ENCODE data around the gene PTP4A1. TPM values are rescaled to one million over a fixed set of nuclear protein-coding genes. Genes with fewer than 3 reads are reported as not detected.
"Not testable (repeated sequence)": the region's sequence is repeated elsewhere in the genome, so short reads cannot be mapped to it uniquely, and the experiment has no call there.

Gene PTP4A1
- total RNA-seq, 1 donor from 2014 or later: 64.5 TPM

DNA sequence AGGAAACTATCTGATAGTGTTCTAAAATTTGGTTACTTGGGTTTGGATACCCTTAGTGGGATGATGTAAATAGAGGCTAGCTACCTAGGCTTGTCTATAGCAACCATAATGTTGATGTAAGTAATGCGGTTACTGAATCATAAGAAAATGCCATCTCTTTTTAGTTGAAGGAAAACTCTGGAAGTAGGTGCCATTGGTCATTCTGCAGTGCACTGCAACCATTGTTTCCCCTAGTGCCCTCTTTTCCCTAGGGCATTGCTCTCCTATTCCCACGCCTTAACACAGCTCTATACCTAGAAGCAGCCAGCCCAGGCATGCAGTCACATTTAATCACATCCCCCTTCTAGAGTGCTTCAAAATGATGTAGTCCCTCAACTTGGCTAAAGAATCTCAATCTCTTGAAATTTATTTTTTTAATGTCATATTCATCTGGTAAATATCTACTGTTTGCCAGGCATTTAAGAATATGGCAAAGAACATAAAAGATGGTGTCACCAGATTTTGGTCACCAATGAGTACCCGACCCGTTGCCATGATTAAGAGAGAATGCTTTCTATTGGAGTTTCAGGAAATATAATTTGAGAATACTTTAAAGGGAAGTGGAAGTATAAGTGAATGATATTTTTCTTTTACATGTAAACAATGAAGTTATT, 10.4 kb downstream of the PTP4A1 start:
- no peak for DNase-seq (ENCODE audit: low spot score)

- no peak for DNase-seq (ENCODE audit: low spot score)
Measured at GRCh38 chr6:63584125-63584514, 11.8 kb downstream of the PTP4A1 start.

DNA sequence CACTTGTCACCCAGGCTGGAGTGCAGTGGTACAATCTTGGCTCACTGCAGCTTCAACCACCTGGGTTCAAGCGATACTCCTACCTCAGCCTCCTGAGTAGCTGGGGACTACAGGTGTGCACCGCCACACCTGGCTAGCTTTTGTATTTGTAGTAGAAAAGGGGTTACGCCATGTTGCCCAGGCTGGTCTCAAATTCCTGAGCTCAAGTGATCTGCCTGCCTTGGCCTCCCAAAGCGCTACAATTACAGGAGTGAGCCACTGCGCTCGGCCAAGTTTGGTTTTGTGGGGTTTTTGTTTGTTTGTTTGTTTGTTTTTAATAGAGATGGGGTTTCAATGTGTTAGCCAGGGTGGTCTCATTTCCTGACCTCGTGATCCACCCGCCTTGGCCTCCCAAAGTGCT, 12.3 kb downstream of the PTP4A1 start:
- no peak for DNase-seq (ENCODE audit: low spot score)

GRCh38 chr6:63585652-63586051, 13.4 kb downstream of the PTP4A1 start:
- DNase-seq (ENCODE audit: low spot score): not testable (repeated sequence)

GRCh38 chr6:63589952-63590411, 17.7 kb downstream of the PTP4A1 start:
- DNase-seq (ENCODE audit: low spot score): no peak

DNA sequence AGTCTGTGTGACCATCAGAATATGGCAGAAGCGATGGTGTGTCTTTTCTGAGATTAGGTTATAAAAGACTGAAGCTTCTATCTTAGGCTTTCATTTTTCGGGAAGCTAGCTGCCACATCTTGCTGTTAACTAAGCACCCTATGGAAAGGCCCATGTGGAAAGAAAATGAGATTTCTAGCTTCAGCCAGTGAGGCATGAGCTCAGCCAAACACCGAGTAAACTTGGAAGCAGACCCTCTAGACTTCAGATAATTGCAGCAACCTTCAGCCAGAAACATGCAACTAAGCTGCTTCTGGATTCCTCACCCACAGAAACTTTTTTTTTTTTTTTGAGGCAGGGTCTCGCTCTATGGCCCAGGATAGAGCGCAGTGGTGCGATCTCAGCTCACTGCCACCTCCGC, 20.6 kb downstream of the PTP4A1 start:
- no peak for DNase-seq (ENCODE audit: low spot score)

DNA sequence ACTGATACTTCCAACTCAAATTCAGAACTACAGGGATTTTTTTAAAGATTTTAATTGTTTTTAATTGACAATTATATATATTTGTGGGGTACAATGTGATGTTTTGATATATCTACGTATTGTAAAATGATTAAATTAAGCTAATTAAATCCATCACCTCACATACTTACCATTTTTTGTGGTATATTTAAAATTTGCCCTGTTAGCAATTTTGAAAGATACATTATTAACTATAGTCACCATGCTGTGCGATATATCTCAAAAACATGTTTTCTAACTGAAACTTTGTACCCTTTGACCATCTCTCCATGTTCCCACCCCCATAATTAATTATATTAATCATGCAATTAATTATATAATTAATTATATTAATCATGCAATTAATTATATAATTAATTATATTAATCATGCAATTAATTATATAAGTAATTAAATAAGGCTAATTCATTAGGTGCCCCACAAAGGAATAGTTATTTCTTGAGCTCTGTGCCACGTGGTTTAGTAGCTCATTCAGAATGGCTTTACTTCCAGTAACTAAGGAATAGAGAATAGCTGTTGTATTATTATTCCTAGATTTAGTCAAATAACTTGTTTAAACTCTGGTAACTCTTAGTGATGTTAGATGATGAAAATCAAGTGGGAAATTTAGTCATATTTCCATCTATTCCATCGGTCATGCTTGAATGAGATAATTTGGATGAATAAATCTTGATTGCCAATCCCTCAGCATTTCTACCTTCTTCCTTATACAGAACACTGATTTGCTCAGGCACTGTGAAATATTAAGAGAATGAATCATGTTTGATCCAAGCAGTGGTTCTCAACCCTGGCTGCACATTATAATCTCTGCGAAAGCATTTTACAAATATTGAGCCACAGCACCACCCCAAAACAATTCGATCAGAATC, 25.1 kb downstream of the PTP4A1 start:
- no peak for DNase-seq (ENCODE audit: low spot score)

- peak; percentile 71 for DNase-seq (ENCODE audit: low spot score)
Measured at GRCh38 chr6:63598049-63599036, 26.1 kb downstream of the PTP4A1 start.

GRCh38 chr6:63599243-63599642, 27.0 kb downstream of the PTP4A1 start:
- DNase-seq (ENCODE audit: low spot score): no peak

DNA sequence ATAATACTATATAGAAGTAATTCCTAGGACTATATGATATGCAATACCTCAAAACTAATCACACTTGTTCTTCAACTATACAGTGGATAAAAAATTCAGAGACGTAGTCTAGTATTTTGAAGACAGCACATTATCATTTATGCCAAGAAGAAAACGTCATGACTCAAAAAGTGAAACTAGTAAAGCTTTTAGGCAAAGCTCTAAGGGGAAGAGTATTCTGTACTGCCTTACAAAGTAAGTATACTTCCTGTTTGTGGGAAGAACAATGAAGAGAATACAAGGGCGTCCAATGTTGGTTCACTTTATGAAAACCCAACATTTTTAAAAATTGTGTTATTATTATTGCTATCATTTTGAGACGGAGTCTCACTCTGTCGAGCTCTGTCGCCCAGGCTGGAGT, 27.9 kb downstream of the PTP4A1 start:
- DNase-seq (ENCODE audit: low spot score): no peak

- DNase-seq (ENCODE audit: low spot score): no peak
Measured at GRCh38 chr6:63609231-63609630, 37.0 kb downstream of the PTP4A1 start.

GRCh38 chr6:63610944-63611343, 38.7 kb downstream of the PTP4A1 start:
- DNase-seq (ENCODE audit: low spot score): no peak

DNA sequence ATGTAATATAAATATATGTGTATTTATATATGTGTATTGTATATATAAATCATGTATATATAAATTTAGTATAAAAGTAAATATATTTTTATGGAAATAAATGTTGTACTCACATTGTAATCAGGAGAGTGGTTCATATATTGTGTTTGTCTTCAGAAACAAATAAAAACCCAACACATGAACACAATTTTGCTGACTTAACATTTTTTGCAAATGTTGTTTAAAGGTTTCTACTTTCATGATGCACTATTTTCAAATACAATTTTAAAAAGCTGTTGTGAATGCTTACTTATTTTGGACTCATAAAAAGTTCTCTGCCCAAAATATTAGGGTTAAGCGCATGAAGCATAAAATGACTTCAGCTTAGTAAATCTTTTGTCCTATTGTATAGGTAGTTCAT, 39.3 kb downstream of the PTP4A1 start:
- DNase-seq (ENCODE audit: low spot score): no peak

GRCh38 chr6:63615590-63615989, 43.3 kb downstream of the PTP4A1 start:
- DNase-seq (ENCODE audit: low spot score): no peak

Other genes starting within 250 kb of the PTP4A1 start
- 54.4 TPM for gene PHF3, start 63.3 kb downstream of the PTP4A1 start, total RNA-seq

Measured in mucosa of gallbladder (tissue), 1 donor.